ENCODE data around the gene C3orf52. TPM values are rescaled to one million over a fixed set of nuclear protein-coding genes. Genes with fewer than 3 reads are reported as not detected.

C3orf52 gene
- total RNA-seq, 1 donor from 2014 or later = 16.4 TPM

DNA sequence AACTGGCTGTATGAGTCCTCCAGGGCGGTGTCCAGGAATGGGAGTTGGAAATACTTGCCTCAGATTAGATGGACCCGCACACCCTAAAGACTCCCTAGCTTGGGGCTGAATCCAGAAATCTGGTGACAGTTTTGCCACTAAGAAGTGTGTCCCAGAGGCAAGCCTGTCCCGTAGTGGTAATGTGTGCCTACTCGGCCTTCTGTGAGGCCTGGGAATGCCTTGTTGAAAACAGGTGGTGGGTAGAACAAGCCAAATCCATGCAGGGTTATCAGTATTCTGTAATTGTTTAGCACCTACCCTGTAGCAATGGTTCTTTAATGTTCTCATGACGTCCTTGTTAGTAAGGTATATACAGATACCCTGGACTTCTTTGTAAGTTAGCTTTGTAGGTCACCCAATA is 1.6 kb downstream of the C3orf52 start:
- DNase-seq (no peak), ATAC-seq (no peak)
- Histone ChIP-seq H3K4me1 (peaks cover 20% of the 10 kb centered on the region), H3K27me3 (ENCODE audit: low read depth) (no peaks in the 10 kb centered on the region), H3K9me3 (no peaks in the 10 kb centered on the region), H3K4me3 (peak overlapping the region; percentile 67), H3K27ac (peak overlapping the region; percentile 82), H3K36me3 (no peaks in the 10 kb centered on the region)
- TF ChIP-seq, protein P1, sequence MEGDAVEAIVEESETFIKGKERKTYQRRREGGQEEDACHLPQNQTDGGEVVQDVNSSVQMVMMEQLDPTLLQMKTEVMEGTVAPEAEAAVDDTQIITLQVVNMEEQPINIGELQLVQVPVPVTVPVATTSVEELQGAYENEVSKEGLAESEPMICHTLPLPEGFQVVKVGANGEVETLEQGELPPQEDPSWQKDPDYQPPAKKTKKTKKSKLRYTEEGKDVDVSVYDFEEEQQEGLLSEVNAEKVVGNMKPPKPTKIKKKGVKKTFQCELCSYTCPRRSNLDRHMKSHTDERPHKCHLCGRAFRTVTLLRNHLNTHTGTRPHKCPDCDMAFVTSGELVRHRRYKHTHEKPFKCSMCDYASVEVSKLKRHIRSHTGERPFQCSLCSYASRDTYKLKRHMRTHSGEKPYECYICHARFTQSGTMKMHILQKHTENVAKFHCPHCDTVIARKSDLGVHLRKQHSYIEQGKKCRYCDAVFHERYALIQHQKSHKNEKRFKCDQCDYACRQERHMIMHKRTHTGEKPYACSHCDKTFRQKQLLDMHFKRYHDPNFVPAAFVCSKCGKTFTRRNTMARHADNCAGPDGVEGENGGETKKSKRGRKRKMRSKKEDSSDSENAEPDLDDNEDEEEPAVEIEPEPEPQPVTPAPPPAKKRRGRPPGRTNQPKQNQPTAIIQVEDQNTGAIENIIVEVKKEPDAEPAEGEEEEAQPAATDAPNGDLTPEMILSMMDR (IDR thresholded peaks at IDR 0.05) = no peak
- intact Hi-C loops (cut with DNase I) = no loop called here

DNA sequence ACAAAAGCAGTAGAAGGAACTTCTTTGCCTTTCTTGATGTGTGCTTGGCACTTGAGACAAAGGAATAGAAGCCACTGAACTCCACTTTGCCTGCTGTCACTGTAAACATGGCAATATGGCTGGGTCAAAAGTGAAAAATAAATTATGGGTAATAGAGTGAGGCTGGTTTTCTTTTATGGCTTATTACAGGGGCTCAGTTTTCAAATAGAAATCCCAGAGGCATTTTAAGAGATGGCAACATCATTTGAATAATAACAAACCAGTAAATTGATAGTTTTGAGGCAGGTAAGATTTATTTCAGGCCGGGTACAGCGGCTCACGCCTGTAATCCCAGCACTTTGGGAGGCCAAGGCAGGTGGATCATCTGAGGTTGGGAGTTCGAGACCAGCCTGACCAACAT is 2.8 kb downstream of the C3orf52 start:
- no peak overlapping the region for H3K27ac ChIP-seq
- TF ChIP-seq, protein P1 (IDR thresholded peaks at IDR 0.05) = no peak
- no peaks in the 10 kb centered on the region for H3K27me3 ChIP-seq (ENCODE audit: low read depth)
- DNase-seq (no peak), ATAC-seq (no peak)
- peaks cover 22% of the 10 kb centered on the region for H3K4me1 ChIP-seq
- H3K4me3 ChIP-seq = no peak overlapping the region
- intact Hi-C loops (cut with DNase I) = no loop called here
- no peaks in the 10 kb centered on the region for H3K36me3 ChIP-seq
- H3K9me3 ChIP-seq = no peaks in the 10 kb centered on the region

- H3K36me3 ChIP-seq = no peaks in the 10 kb centered on the region
- DNase-seq (no peak), ATAC-seq (no peak)
- H3K9me3 ChIP-seq = no peaks in the 10 kb centered on the region
- H3K27ac ChIP-seq = no peak overlapping the region
- H3K4me3 ChIP-seq = no peak overlapping the region
- peaks cover 22% of the 10 kb centered on the region for H3K4me1 ChIP-seq
- TF ChIP-seq, protein P1 (IDR thresholded peaks at IDR 0.05) = no peak
- intact Hi-C loops (cut with DNase I) = no loop called here
- H3K27me3 ChIP-seq (ENCODE audit: low read depth) = no peaks in the 10 kb centered on the region
Observed at GRCh38 chr3:112089956-112090886, 4.0 kb downstream of the C3orf52 start.

DNA sequence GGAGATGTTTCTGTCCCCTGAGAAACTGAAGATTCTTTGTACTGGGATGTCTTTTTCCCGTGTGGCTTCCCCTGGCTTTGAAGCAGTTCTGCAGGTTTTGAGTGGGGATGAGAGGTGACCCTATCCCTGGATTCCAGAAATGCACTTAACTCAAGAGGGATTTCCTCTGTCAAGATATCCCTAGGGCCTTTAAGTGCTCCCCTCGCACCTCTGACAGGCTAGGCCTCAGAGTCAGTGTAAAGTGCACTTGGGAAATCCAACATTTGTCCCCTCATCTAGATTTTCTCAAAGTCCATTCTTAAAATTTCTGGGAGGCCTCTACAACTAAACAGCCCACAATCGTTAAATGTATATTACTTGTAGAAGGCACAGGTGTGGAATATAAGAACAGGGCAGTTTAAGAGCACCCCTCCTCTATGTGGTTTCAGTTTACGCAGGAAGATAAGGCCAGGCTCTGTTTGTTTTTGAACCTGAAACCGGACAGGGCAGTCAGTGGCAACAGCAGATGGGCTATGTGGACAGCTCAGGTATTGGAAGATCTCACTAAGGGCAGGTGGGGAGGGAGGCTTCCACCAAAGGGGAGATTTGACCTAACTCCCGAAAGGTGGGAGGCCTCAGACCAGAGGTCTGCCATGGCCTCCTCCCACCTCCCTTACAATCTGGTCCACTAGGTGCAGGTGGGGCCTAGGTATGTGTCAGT is 4.8 kb downstream of the C3orf52 start:
- no peaks in the 10 kb centered on the region for H3K36me3 ChIP-seq
- intact Hi-C loops (cut with DNase I) = no loop called here
- H3K4me1 ChIP-seq = peaks cover 17% of the 10 kb centered on the region
- ATAC-seq = peak; percentile 2 to 11
- H3K27ac ChIP-seq = no peak overlapping the region
- DNase-seq = no peak
- no peak overlapping the region for H3K4me3 ChIP-seq
- H3K9me3 ChIP-seq = no peaks in the 10 kb centered on the region
- TF ChIP-seq, protein P1 (IDR thresholded peaks at IDR 0.05) = no peak
- H3K27me3 ChIP-seq (ENCODE audit: low read depth) = no peaks in the 10 kb centered on the region

GRCh38 chr3:112092496-112093179 is 6.4 kb downstream of the C3orf52 start:
- H3K27me3 ChIP-seq (ENCODE audit: low read depth) = no peaks in the 10 kb centered on the region
- TF ChIP-seq, protein P1 (IDR thresholded peaks at IDR 0.05) = no peak
- peak in 1 of 2 donors; percentile 28 for ATAC-seq
- no peak overlapping the region for H3K4me3 ChIP-seq
- no peak for DNase-seq
- H3K9me3 ChIP-seq = no peaks in the 10 kb centered on the region
- intact Hi-C loops (cut with DNase I) = no loop called here
- H3K27ac ChIP-seq = no peak overlapping the region
- H3K4me1 ChIP-seq = peaks cover 17% of the 10 kb centered on the region
- H3K36me3 ChIP-seq = no peaks in the 10 kb centered on the region
